GM19025 (cell line): Measurements from ENCODE around the gene IQSEC3.
"Not testable (repeated sequence)": the region's sequence is repeated elsewhere in the genome, so short reads cannot be mapped to it uniquely, and the experiment has no call there.

Source experiments
- ATAC-seq: cut with Tn5 transposase; IDR thresholded peaks from one replicate; pipeline ENCODE4 v1.9.1; 2021; ENCODE audit warnings: mild to moderate bottlenecking, low read depth, moderate library complexity; ENCODE audit not compliant: unreplicated experiment

Gene IQSEC3

GRCh38 chr12:175250-175649 is 108.7 kb downstream of the IQSEC3 start:
- no peak for ATAC-seq

DNA sequence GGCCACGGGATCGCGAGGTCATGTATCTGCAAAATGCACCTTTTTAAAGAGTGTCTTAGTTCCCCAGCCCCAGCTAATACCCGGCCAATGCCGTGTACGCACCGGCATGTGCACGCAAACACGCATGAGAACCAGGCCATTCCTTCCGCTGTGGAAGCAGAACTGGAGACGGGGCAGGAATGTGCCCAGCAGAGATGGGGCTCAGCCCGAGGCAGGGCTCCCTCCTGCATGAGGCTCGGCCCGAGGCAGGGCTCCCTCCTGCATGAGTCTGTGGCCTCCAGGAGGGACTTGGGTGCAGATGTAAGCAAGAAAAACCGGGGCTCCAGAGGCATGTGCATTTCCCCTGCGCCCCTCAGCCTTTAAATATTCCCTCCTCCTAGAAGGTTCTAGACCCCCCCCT is 109.2 kb downstream of the IQSEC3 start:
- ATAC-seq: no peak

- ATAC-seq: no peak
These were observed 110.0 kb downstream of the IQSEC3 start for GRCh38 chr12:176321-177181.

GRCh38 chr12:177336-177979 is 110.9 kb downstream of the IQSEC3 start:
- no peak for ATAC-seq

DNA sequence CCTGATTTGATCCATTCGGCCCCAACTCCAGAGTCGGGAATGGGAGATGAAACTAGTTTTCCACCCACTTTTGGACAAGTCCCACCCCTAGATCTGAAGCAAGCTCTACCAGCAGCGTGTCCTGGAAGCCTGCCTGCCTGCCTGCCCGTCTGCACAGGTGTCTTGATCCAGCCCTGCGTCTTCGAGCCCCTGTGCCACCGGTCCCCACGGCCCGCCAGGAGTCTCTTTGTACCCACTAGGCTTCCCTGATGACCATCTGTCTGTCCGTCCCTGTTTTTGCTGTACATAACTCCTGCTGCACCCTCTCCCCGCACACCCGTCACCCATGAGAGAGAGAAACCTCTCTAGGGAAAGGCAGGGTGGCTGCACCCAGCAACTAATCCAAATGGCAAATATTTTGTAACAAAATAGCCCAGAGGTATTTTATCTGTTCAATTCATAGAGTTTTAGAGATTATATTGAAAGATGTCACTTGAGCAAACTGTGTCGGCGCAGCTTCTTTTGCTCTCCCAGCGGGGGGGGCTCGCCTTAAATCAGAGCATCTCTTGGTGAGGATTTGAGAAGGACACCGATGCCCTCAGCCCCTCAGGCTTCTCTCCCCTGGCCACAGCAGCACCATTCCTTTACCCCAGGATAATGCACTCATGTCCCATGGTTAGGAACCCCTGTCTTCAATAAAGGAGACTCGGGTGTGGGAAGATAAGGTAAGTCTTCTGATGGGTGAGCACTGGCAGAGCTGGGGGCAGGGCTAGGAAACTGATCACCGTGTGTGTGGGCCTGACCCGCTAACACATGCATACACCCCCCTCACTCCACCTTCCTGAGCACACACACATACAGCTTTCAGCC is 111.6 kb downstream of the IQSEC3 start:
- ATAC-seq: no peak

- no peak for ATAC-seq
These were observed 112.2 kb downstream of the IQSEC3 start for GRCh38 chr12:178829-179109.

GRCh38 chr12:179131-179884 is 112.7 kb downstream of the IQSEC3 start:
- ATAC-seq: no peak

DNA sequence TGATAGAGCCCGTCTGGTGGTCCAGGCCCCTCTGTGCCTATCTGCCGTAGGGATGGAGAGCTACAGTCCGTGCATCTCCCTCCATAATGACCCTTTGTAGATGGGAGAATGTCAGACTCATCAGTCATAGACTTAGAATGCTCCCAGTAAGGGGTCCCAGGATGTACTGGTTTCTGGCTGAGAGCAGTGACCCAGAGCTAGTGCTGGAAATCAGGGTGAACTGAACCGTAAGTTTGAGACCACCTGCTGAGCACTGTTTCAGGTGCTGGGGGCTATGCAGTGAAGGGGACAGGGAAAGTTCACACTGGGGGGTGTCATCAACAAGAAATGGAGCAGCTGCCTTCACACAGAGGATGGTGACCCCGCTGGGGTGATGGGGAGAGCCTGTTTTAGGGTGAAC is 113.3 kb downstream of the IQSEC3 start:
- no peak for ATAC-seq

GRCh38 chr12:180445-180844 is 113.9 kb downstream of the IQSEC3 start:
- ATAC-seq: no peak

DNA sequence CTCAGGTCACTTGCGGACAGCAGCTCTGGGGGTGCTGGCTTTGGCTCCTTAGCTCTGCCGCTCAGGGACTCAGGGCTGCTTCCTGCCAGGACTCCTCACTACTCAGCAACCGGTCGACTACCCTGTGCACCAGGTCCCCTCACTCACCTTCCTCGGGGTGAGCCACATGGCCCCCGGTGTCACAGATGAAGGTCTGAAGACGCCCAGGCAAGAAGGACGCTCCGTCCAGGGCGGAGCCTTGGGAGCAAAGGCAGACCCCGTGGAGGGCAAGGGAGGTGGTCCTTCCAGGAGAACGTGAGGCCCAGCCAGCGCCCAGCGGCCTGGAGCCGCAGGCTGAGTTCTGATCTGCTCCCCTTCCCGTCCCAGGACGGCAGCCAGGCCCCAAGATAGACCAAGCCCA is 115.4 kb downstream of the IQSEC3 start:
- no peak for ATAC-seq

DNA sequence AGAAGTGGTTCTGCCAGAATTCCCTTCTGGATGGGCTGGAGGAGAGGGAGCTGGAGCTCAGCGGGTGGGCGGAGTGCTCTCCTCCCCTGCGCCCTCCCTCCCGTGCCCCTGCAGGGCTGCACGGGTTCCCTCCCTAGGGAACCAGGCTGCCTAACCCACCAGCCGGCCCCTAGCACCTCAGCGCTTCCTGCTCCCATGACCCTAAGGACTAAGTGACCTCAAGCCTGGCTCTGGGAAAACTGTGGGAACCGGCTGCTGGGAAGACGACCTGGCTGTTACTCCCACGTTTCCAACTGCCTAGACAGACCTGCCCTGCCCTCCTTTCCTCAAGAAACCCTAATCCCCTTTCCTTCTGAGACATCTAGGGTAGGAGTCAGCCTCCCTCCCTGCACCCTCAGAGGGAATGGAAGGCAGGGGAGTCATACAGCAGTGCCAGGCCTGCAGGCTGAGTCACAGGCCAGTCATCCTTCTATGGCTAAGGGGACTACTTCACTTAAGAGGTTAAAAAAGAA is 115.9 kb downstream of the IQSEC3 start:
- ATAC-seq: no peak

DNA sequence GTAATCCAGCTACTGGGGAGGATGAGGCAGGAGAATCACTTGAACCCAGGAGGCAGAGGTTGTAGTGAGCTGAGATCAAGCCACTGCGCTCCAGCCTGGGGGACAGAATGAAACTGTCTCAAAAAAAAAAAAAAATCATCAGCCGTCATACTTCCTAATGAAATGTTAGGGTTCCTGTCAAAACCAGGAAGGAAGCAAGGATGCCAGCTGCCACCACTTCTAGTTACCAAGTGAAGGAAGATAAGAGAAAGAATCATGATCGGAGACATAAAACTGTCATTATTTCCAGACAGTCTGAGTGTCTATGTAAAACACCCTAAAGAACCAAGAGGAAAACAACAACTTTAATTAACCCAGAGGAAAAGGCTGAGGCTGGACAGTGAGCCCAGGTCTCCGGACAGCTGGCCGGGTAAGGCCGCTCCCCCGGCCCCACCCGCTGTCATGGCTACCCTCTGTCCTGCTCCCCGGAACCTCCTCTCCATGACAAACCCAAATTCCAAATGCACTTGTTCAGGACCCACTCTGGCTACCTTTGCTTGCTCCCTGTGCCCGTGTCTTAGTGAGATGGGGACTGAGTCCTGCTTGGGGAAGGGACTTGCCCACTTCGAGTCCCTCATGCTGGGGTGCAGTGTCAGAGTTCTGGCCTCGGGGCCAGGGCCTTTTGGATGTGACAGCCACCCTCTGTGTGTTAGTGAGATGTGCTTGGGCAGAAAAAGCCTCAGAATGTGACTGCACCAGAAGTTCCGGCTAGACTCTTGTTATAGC is 118.4 kb downstream of the IQSEC3 start:
- no peak for ATAC-seq

- ATAC-seq: no peak
These were observed 119.0 kb downstream of the IQSEC3 start for GRCh38 chr12:185576-185955.

DNA sequence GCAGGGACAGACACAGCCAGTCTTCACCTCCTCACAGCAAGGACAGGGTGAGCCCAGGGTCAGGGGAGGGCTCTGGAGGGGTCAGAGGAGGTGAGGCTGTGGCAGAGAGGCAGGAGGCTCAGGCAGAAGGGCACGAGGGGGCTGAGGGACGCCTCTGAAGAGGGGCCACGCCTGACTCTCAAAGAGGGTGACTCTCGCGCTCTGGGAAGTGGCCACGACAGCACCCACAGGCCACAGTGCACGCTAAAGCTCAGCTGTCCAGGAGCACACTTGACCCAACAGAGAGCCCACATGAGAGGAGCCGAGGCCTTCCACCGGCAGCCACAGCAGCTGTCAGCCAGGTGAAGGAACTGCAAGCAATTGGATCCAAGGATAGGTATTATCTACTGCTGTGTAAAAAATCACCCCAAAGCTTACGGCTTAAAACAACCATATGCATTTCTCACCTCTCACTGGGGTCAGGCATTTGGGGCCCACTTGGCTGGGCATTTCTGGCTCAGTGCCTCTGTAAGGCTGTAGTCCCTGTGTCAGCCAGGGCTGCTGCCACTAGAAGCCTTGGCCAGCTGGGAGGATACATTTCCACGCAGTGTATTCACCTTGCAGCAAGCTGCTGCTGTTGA is 119.5 kb downstream of the IQSEC3 start:
- ATAC-seq: no peak

GRCh38 chr12:187986-188909 is 121.7 kb downstream of the IQSEC3 start:
- ATAC-seq: not testable (repeated sequence)

GRCh38 chr12:188910-189621 is 122.5 kb downstream of the IQSEC3 start:
- no peak for ATAC-seq

DNA sequence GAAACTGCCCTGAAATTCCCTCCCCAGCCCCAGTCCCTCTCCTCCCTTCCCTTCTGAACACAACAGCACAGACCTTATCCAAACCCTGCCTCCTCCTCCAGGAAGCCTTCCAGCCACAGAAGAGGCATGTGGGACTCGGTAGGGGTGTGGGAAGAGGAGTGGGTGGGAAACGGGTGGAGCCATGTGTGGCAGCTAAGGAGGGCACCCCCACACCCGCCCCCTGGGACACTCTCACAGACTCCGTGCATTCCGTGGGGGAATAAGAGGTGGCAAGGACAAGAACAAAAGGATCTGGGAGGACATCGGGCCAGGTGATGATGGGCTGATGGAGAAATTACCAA is 123.0 kb downstream of the IQSEC3 start:
- no peak for ATAC-seq

DNA sequence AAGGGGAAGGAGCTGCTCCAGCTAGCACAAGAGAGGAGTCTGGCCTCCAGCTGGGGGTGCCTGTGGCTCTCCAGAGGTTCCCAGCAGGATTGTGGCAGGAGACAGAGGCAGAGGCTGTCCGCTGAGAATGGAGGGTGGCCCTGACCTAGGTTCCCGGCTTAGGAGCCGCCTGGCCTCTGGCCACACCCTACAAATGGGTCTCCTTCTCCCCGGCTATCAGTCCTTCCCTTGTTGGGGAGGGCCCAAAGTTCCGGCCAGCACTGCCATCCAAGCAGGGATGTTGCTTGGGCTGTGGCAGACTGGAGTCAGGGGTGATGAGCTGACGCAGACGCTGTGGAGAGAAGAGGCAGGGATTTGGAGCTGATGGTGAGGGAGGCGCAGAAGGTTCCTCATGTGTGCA is 124.3 kb downstream of the IQSEC3 start:
- ATAC-seq: no peak
